SW480 (cell line): ENCODE data around the gene PRICKLE2.

Experiments
- DNase-seq: peaks from one replicate; pipeline ENCODE4 v3.0.0-alpha.2; 2016; ENCODE audit warnings: low spot score

Gene PRICKLE2

DNA sequence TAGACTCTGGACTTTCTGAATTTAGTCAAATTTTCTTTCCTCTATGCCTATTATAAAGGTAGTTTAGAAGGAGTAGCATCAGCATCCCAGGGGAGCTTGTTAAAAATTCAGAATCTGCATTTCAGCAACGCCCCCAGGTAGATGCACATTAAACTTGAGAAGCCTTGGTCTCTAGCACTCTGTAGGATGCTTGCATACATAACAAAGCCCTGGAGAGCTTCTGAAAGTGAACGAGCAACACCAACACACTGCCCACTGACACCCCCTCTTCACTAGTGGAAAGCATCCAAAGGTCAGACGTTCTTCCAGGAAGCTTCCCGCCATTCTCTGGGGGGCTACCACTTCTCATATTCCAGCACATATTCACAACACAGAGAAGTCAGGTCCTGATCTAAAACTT is 6.5 kb downstream of the PRICKLE2 start:
- no peak for DNase-seq

DNA sequence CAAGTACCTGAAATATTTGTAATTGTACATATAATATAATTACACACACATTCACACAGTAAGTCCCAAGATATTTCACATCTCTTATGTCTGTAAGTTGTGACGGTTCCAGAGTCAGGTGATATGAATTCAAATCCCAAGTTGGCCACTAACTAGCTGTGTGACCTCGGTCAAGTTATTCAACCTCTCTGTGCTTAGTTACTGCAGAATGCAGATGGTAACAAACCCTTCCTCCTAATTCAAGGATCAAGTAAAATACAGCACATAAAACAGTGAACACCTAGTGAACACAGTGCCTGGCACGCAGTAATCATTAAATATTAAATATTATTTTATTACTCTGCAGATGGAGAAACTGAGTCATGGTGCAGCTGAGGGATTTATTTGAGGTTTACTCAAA is 6.9 kb downstream of the PRICKLE2 start:
- no peak for DNase-seq

DNA sequence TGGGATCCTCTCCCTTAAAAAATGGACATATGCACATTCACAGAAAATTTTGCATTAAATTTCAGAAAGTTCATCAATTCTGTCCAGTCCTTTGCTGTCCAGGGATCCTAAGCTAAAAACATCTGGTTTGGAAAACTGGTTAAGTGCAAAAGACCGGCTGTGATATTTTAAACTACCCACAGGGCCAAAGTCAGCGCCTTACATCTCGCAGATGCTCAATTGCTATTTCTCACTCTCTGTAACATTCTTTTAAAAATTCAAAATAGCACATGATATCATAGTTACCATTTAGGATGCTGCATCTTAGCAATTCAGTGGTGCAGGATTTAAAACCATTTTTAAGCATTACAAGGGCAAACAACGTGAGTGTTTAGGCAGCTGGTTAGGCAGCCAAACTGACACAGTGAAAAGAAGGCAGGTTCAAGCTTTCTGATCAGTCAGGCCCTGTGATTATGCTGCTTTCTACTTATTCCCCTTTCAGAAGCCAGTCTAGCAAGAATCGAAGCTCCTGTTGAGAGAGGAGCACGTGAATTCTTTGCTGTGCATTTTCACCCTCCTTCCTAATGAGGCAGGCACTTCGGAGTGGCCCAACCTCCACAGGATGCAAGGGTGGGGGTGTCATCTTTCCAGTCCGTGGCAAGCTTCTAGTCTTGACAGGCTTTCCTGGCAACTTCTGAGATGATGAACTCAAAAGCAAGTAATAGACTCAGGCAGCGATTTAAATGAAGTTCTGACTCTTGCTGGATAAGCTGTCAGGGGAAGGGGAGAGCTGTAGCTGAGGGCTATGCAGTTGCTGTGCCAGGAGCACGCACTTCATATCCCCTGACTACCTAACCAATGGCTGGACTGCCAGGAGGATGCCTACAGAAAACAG is 8.8 kb downstream of the PRICKLE2 start:
- DNase-seq = no peak

DNA sequence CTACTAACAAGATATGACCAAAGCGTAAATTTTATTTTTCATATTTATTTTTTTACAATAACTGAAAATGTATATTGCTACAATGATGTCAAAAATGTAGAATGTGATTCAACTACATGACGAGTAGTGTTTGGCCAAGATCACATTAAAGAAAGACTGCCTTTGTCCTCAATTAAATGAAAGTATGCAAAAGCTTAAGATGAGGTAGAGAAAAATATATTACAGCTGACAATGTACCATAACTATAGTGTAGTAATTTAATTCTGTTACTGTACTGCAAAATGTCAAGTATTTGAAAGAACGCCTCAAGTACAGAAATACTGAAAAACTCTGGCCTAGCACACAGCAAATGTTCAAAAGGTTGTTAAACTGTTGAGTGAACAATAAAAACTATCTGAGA is 9.7 kb downstream of the PRICKLE2 start:
- DNase-seq = no peak

DNA sequence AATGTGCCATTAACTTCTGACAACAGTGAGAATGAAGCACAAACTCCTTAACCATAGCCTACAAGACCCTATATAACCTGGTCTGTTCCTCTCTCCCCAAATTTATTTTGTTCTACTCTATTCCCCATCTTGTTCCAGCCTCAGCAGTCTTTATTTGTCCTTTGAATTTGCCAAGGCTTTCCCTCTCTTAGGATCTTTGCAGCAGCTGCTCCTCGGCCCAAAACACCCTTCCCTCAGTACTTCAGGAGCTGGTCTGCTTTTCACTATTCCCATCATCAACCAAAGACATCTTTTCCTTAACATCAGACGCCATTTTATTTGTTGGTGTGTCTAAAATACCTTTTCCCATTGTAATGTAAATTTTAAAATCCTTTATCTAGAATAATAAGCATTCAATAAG is 10.2 kb downstream of the PRICKLE2 start:
- no peak for DNase-seq

DNA sequence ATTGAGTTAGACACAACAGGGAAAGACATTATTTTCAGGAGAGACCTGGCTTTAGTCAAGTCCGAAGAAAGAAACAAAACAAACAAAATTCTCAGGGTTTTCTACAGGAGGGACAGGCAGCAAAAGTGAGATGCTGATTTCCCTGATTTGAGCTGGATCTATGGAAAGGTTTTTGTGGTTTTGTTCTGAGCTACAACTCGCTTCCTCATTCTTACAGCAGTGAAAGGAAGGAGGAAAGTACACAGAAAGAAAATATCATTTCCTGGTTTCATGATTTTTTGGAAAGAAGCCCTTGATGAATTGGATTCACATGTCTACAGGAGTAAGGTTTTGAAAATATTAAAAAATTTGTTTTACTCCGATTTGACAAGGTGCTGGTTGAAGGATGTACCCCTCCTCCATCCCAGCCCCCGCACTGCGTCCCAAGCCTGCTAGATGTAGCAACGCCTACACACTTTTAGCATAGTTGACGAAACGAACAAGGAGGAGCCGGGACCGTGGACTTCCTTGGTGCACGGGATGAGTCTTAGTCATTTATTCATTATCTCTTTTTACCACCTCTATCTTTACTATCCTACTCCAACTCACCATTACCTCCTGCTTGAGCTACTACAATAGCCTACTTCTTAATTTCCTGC is 10.8 kb downstream of the PRICKLE2 start:
- DNase-seq = no peak

DNA sequence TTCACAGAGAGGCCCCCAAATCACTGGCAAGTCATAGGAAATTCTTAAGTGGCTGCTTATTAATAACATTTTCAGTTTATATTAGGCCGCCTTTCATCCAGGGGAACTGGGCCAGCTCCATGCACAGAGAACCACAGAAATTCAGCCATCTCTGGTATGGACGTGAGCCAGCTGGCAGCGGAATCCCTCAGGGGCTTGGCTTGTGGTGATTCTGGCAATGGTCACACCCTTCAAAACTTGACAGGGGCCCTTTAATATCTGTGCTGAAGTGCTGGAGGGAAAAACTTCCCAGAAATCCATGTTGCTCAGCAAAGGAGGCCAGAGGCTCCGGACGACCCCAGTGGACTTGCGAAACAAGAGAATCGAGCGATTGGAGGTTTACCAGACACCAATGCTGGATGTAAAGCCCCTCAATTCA is 11.3 kb downstream of the PRICKLE2 start:
- DNase-seq = peak; percentile 42

DNA sequence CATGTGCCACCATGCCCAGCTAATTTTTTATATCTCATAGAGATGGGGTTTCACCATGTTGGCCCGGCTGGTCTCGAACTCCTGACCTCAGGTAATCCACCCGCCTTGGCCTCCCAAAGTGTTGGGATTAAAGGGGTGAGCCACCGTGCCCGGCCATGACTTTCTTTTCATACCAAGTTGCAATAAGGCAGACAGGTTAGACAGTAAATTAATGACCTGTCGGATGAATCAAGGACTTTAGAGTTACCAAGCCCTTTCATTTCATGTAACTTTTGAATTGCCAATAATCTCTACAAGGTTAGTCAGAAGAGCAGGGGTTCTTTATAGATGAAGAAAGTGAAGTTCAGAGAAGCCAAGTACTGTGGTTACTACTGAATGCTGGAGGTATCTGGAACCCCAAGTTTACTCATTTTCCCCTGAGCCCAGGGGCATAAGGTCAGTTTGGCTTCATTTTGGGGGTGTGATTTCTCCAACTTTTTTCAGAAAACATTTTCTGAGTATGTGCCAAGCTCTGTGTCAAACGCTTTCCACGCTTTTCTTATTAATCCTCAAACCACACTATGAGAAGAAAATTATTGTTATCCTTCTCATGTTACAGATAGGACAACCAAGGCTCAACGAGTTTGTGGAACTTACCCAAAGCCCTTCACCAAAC is 11.9 kb downstream of the PRICKLE2 start:
- no peak for DNase-seq

DNA sequence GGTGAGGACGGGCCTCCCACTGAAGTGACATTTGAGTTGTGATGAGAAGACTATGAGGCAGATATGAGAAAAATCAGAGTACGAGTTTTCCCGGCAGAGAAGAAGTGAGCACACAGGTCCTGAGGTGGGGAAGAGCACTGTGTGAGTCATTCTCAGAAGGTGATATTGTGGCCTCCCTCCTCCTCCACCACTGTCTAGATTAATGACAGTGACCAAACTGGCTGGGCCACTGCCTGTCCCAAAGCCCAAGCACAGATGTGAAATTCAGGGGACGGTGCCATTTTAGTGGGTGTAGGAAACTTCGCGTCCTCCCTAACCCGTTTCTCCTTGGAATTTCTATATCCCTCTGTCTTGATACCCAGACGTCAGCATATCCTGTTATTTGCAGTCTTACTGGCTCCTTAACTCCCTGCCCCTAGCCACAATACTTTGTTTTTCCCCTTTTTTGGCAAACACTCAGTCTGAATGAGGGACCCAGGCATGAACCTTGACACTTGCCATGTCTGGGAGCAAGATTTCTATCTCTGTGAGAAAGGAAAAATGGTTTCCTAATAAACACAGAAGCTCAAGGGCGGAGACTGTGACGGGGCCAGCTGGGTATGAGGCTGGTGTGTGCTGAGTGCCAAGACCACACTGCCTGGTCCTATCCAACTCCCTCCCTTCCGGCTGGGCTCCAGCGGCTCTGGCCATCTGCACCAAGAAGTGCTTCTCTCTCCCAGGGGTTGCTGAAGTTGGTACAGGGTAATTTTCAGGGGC is 15.2 kb downstream of the PRICKLE2 start:
- no peak for DNase-seq

DNA sequence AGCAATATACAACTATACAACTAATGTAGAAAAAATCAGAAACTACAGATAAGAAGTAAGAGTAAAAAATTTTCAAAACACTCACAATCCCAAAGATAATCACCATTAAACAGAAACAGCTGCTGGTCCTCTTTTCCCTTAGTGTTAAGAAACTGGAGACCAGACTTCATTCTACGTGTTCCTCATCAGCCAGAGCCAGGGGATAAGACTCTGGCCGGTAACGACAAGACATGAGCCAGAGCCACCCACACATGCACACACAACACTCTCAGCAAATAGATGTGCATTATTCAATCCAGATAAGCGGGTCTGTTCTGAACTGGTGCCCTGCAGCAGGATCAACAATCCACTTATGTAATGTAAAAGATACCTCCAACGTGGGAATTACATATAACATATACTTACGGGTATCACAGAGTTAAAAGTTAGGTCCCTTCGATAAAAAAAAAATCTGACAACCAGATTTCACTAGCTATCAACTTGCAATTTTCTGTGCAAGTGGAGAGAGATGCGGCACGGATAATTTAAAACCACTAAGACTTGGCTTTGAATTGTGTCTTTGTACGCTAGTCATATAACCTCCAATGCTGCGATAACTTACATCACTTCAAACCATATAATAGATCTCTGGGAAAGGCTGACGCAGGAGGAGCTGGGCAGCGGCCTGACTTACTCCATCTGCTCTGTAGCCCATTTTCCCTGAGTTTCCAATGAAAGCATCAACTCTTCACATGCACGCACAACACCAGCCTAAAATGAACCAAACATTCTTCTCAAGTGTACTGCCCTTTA is 17.8 kb downstream of the PRICKLE2 start:
- DNase-seq = no peak

DNA sequence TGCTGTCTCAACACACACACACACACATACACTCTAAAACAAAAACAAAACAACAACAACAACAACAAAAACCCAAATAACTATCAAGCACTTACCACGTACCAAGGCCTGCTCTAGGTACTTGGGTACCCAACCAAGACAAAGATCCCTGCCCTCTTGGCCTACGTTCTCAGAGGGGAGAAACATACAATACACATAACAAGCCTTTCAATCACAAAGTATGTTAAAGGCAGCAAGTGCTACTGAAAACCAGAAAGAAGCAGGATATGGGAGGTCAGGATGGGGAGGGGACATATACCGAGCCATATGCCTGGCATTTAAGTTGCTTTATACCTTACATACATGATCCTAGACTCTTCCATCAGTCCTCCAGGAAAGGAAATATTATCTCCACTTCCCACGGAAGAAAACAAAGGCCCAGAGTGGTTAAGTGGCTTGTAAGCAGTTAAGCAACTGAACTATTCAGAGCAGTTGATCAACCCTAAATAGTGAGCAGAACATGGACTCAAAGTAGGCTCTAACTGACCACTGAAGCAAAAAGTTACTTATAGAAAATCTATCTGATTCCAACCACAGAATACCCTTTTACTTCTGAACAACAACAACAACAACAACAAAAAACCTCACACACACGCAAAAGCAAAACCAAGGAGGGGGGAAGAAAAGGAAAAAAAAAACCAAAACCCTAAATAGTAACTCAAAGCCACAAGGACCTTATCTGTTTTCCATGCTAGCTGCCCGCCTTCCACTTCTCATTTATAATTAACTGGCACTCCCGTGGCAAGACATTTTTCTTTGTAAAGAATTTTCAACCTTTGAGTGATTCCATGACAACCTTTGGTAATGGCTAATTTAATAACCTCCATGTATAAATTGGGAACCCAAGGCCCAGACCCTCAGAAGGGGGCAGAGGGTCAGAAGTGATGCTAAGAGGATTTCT is 21.0 kb downstream of the PRICKLE2 start:
- DNase-seq = no peak

DNA sequence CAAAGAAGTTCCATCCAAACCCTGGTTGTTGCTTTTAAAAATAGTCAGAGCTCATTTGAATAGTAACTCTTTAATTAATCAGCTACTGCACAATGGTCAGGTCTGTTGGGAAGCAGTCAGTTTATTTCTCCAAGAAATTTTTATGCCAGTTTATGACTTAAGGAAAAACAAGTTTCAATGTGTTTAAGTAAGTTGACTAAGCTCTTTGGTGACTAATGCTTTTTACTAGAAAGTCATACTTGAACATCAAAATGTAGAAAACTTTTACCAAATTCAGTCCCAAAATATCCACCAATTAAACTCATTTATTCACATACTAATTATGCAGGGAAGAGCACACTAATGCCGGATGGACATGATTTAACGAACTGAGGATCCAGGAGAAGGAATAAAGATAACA is 22.1 kb downstream of the PRICKLE2 start:
- DNase-seq = no peak

DNA sequence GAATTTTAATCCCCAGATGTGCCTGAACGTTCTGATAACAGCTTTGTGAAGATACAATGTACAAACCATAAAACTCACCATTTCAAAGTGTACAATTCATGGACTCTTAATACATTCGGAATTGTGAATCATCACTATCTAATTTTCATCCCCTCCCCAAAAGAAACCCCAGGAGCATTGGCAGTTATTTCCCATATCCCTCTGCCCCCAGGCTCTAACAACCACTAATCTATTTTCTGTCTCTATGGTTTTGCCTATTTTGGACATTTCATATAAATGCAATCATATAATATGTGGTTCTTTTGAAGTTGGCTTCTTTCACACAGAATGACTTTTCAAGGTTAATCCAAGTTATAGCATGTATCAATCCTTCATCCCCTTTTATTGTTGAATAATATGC is 25.3 kb downstream of the PRICKLE2 start:
- no peak for DNase-seq

DNA sequence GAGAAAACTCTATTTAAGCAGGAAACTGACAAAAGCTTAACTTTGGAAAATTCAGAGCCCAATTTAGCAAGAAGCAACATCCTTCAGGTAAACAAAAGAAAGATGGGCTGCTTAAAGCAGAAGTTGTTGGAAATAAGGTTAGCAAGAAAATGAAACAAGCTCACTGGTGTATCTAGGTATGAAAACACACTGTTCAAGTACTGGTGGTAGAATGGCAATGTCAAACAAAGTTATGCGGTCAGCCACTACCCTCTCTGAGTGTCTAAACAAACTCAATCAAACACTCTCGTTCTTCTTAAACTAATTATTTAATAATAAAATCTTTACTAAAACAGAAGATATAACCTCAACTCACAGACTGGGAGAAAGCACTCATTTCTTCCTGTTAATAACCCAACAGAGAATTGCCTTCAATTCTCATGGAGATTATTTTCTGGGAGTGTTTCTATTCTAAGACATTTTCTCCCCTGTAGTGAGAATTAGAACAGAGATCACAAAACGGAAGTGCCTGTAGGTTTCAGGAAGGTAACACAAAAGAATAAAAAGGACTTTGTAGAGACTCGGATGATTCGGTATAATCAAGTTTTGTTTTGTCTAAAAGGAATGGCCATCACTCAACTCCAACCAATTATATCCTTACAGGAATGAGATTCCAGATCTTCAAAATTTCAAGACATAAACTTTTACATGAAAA is 28.9 kb downstream of the PRICKLE2 start:
- no peak for DNase-seq

DNA sequence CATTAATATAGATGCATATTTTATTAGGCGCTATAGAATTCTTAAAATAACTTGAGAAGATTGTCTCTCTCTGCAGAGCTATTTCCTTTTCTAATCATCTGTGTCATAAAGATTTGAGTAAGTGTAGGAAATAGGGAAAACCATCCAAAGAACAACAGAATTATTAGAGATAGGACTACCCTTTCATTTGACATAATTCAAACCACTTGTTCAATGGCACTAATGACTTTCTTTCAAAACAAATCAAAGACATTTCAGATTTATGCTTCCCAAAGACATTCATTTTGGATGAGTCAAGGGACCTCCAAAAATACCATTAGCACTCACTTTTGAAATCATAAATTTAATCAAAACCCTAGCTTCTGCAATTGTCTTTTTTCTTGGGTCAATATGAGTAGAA is 29.5 kb downstream of the PRICKLE2 start:
- DNase-seq = no peak

DNA sequence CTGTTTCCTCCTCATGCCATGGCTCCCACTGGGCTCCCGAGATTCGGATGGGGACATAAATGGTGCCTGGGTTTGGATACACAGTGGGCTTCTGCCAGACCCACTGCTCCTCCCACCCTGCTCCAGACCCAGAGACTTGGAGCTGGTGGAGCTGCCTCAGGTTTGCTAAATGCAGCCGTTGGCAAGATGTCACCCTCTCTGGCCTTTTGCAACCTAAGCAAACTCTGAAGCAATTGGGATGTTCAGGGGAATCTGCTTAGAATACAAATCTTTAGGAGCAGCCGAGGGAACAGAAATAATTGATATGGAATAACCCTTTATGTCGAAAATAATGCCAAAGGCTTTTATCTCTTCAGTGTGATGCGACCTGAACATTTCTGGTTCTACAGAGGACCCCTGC is 33.4 kb downstream of the PRICKLE2 start:
- no peak for DNase-seq

DNA sequence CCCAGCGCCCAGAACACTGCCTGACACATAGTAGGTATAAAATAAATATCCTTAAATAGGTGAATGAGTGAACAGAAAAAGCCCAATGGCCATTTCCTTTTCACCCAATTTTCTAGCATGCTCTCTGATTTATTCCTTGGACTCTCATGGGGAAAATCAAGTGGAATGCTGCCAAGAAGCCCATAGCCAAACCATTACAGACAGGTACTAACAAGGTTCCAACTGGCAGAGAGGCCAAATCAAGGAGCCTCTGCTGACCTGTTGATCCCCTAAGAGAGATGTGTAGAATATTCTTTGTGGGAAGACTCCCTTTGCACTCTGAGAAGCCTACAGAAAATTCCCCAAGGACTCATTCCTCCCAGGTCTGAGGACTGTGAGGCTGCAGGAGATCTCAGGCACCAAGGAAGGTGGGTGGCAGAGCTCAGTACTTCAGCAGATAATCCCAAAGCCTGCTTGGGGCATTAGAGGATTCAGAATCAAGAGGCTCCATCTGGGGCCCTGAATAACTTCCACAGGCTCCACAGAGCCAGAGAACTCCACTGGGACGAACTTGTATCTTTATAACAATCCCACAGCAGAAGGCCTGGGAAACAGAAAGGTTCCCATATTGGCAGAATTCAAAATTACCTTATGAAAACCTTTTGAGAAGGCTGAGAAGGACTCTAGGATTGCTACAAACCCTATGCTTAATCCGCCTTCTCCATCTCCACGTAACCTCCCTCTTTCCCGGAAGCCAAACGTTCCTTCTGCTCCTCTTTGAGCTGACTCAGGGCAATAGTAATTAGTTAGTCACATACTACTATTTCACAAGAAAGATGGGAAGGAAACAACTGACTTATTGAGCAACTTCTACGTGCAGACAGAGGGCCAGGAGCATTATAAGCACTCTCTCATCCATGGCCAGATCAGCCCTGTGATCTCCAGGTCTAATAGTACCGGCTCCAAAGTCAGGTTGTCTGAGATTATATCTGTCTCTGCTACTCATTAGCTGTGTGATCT is 34.5 kb downstream of the PRICKLE2 start:
- DNase-seq = no peak

DNA sequence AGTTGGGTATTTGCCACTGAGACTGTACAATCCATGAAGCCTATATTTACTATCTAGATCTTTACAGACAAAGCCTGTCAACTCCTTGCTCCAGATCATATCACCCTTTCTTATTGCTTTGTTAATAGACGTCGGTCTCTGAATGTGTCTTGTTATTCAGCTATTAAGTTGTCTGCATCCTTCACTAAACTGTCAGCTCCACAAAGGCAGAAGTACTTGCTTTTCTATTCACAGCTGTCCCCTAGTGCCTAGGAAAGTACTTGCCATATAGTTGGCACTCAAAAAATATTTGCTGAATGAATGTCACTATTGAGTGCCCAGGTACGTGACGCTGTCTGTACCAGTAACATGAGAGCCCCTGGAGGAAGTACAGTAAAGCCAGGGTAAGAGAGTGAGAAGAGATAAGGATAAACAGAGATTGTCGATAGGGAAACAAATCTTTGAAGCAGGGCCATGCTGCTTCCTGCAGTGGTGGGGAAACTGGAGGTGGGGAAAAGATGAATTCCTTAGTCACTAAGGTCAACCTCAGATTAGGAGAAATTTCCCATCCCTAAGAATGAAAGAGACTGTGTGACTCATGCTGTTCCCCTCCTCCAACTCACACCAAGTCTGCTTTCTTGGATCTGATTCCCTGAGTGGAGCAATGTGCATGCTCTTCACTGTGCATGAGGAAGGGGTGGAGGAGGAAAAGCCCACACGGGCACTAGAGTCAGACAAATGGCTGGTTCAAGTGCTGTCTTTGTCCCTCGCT is 36.3 kb downstream of the PRICKLE2 start:
- peak; percentile 57 for DNase-seq
